Inferior parietal cortex (tissue), 1 donor: ENCODE results near the gene SERPINC1.
"Not testable (repeated sequence)": the region's sequence is repeated elsewhere in the genome, so short reads cannot be mapped to it uniquely, and the experiment has no call there.

Experiments
- DNase-seq: peaks from one replicate; pipeline ENCODE4 v3.0.0-alpha.2; 2016; ENCODE audit errors: extremely low spot score

SERPINC1 gene

GRCh38 chr1:173917149-173917548 lies at the start of gene SERPINC1:
Gene SERPINC1 (minus strand): TSS chr1:173917327. CDS start chr1:173917259, 68 bp downstream.
- DNase-seq, result no peak

GRCh38 chr1:173965896-173966295 lies 48.8 kb upstream of the SERPINC1 start:
- DNase-seq, result not testable (repeated sequence)

- DNase-seq, result no peak
Measured at GRCh38 chr1:173963477-173963876, 46.4 kb upstream of the SERPINC1 start.

- DNase-seq, result no peak
Measured at GRCh38 chr1:173960625-173961024, 43.5 kb upstream of the SERPINC1 start.

GRCh38 chr1:173954179-173954578 lies 37.1 kb upstream of the SERPINC1 start:
- DNase-seq, result no peak

GRCh38 chr1:173948594-173948993 lies 31.5 kb upstream of the SERPINC1 start:
- DNase-seq, result no peak

GRCh38 chr1:173946380-173946921 lies 29.3 kb upstream of the SERPINC1 start:
- DNase-seq, result no peak

- DNase-seq, result no peak
Measured at GRCh38 chr1:173937062-173937461, 19.9 kb upstream of the SERPINC1 start.

GRCh38 chr1:173934440-173934839 lies 17.3 kb upstream of the SERPINC1 start:
- no peak for DNase-seq

- not testable (repeated sequence) for DNase-seq
Measured at GRCh38 chr1:173930541-173930940, 13.4 kb upstream of the SERPINC1 start.

- no peak for DNase-seq
Measured at GRCh38 chr1:173925306-173926242, 8.4 kb upstream of the SERPINC1 start.

- DNase-seq, result no peak
Measured at GRCh38 chr1:173920861-173921260, 3.7 kb upstream of the SERPINC1 start.

GRCh38 chr1:173917635-173918493 lies 737 bp upstream of the SERPINC1 start:
- no peak for DNase-seq

GRCh38 chr1:173916667-173917066 lies 460 bp downstream of the SERPINC1 start:
- no peak for DNase-seq

- no peak for DNase-seq
Measured at GRCh38 chr1:173915596-173915995, 1.5 kb downstream of the SERPINC1 start.

GRCh38 chr1:173914366-173914871 lies 2.7 kb downstream of the SERPINC1 start:
- no peak for DNase-seq

GRCh38 chr1:173913111-173913510 lies 4.0 kb downstream of the SERPINC1 start:
- DNase-seq, result no peak

- DNase-seq, result no peak
Measured at GRCh38 chr1:173903827-173904531, 13.1 kb downstream of the SERPINC1 start.

- DNase-seq, result no peak
Measured at GRCh38 chr1:173900992-173901391, 16.1 kb downstream of the SERPINC1 start.

- DNase-seq, result no peak
Measured at GRCh38 chr1:173900427-173900826, 16.7 kb downstream of the SERPINC1 start.

- DNase-seq, result no peak
Measured at GRCh38 chr1:173894189-173894588, 22.9 kb downstream of the SERPINC1 start.
